HEK293 (cell line): ENCODE data around the gene NDUFS7.
"Not testable (repeated sequence)": the region's sequence is repeated elsewhere in the genome, so short reads cannot be mapped to it uniquely, and the experiment has no call there.

ENCODE experiments used
- CTCF ChIA-PET: fragments of 350-600 bp; formaldehyde crosslinking; extraction: SDS; loops from one replicate; lab custom pipeline; 2021; ENCODE audit warnings: antibody characterized with exemption; lab: Yijun Ruan, JAX
- POLR2A ChIA-PET: fragments of 300-600 bp; formaldehyde crosslinking; extraction: SDS; loops from one replicate; lab custom pipeline; 2020; ENCODE audit warnings: antibody characterized with exemption, inconsistent platforms; lab: Yijun Ruan, JAX
- H3K27ac ChIP-seq: fragments of 200-500 bp; sonication (Bioruptor generic); 2 replicates; pipeline ENCODE4 v1.5.1; 2014; ENCODE audit warnings: low read depth, low read length, control low read depth, inconsistent platforms; ENCODE audit errors: extremely low read depth
- H3K36me3 ChIP-seq, 2 experiments: fragments of 200-500 bp in 1 of 2; sonication (Bioruptor generic) in 1 of 2; 1 replicate in 1 of 2; 2 replicates in 1 of 2; pipeline ENCODE4 v1.5.1; 2014 to 2017; ENCODE audit warnings: inconsistent platforms in 2 of 2, low read length in 2 of 2; ENCODE audit not compliant: control insufficient read depth in 2 of 2, insufficient read depth in 1 of 2
- H3K4me1 ChIP-seq: fragments of 200-500 bp; sonication (Bioruptor generic); 2 replicates; pipeline ENCODE4 v1.5.1; 2014; ENCODE audit warnings: mild to moderate bottlenecking, low read length, inconsistent platforms; ENCODE audit not compliant: control insufficient read depth, insufficient read depth
- H3K4me3 ChIP-seq: 2 replicates; pipeline ENCODE4 v1.5.1; 2011; ENCODE audit warnings: low read depth, mild to moderate bottlenecking, control low read depth, low read length, moderate library complexity
- H3K9me3 ChIP-seq: fragments of 200-500 bp; sonication (Bioruptor generic); 2 replicates; pipeline ENCODE4 v1.5.1; 2014; ENCODE audit warnings: low read depth, low read length, inconsistent platforms; ENCODE audit not compliant: control insufficient read depth, insufficient read depth
- KLF1 ChIP-seq: fragments of 450-650 bp; formaldehyde crosslinking; IDR thresholded peaks from 2 replicates; pipeline ENCODE4 v1.5.1; 2016; ENCODE audit warnings: missing biosample characterization, missing genetic modification characterization
- KLF16 ChIP-seq: fragments of 450-650 bp; formaldehyde crosslinking; IDR thresholded peaks from 2 replicates; pipeline ENCODE4 v1.5.1; 2017; ENCODE audit warnings: missing biosample characterization, missing genetic modification characterization
- KLF17 ChIP-seq: fragments of 450-650 bp; formaldehyde crosslinking; IDR thresholded peaks from 2 replicates; pipeline ENCODE4 v1.5.1; 2016; ENCODE audit warnings: missing biosample characterization, missing genetic modification characterization
- KLF8 ChIP-seq: fragments of 450-650 bp; formaldehyde crosslinking; IDR thresholded peaks from 2 replicates; pipeline ENCODE4 v1.5.1; 2016; ENCODE audit warnings: missing biosample characterization, missing genetic modification characterization
- REST ChIP-seq: fragments of 450-650 bp; formaldehyde crosslinking; IDR thresholded peaks from 2 replicates; pipeline ENCODE4 v1.5.1; 2016; ENCODE audit warnings: missing biosample characterization, missing genetic modification characterization
- SP2 ChIP-seq: fragments of 450-650 bp; formaldehyde crosslinking; IDR thresholded peaks from 2 replicates; pipeline ENCODE4 v1.5.1; 2016; ENCODE audit warnings: missing biosample characterization, missing genetic modification characterization
- SP3 ChIP-seq: fragments of 450-650 bp; formaldehyde crosslinking; IDR thresholded peaks from 2 replicates; pipeline ENCODE4 v1.5.1; 2016; ENCODE audit warnings: missing biosample characterization, missing genetic modification characterization
- SP7 ChIP-seq: fragments of 450-650 bp; formaldehyde crosslinking; IDR thresholded peaks from 2 replicates; pipeline ENCODE4 v1.5.1; 2016; ENCODE audit warnings: missing biosample characterization, missing genetic modification characterization
- YY1 ChIP-seq: fragments of 450-650 bp; formaldehyde crosslinking; IDR thresholded peaks from 2 replicates; pipeline ENCODE4 v1.5.1; 2018; ENCODE audit warnings: missing biosample characterization, missing genetic modification characterization
- ZBTB11 ChIP-seq: fragments of 450-650 bp; formaldehyde crosslinking; conservative IDR thresholded peaks from 2 replicates; pipeline ENCODE4 v1.5.1; 2016; ENCODE audit warnings: low read depth, missing biosample characterization, missing genetic modification characterization
- ZBTB21 ChIP-seq: fragments of 450-650 bp; formaldehyde crosslinking; IDR thresholded peaks from 2 replicates; pipeline ENCODE4 v1.5.1; 2017; ENCODE audit warnings: missing biosample characterization, missing genetic modification characterization
- ZBTB26 ChIP-seq: fragments of 450-650 bp; formaldehyde crosslinking; optimal IDR thresholded peaks from 2 replicates; pipeline ENCODE3; 2016; ENCODE audit warnings: missing biosample characterization, mild to moderate bottlenecking, missing genetic modification characterization
- ZBTB7A ChIP-seq: fragments of 450-650 bp; formaldehyde crosslinking; IDR thresholded peaks from 2 replicates; pipeline ENCODE4 v1.5.1; 2016; ENCODE audit warnings: low read depth, missing biosample characterization, missing genetic modification characterization
- ZEB2 ChIP-seq: fragments of 450-650 bp; formaldehyde crosslinking; IDR thresholded peaks from 2 replicates; pipeline ENCODE4 v1.5.1; 2016; ENCODE audit warnings: missing biosample characterization, missing genetic modification characterization
- ZFHX2 ChIP-seq: fragments of 450-650 bp; formaldehyde crosslinking; conservative IDR thresholded peaks from 2 replicates; pipeline ENCODE4 v1.5.1; 2016; ENCODE audit warnings: missing biosample characterization, missing genetic modification characterization
- ZIC2 ChIP-seq: fragments of 450-650 bp; formaldehyde crosslinking; IDR thresholded peaks from 2 replicates; pipeline ENCODE4 v1.5.1; 2016; ENCODE audit warnings: missing biosample characterization, missing genetic modification characterization
- ZNF24 ChIP-seq: fragments of 450-650 bp; formaldehyde crosslinking; IDR thresholded peaks from 2 replicates; pipeline ENCODE4 v1.5.1; 2016; ENCODE audit warnings: missing biosample characterization, missing genetic modification characterization
- ZNF324 ChIP-seq: fragments of 450-650 bp; formaldehyde crosslinking; IDR thresholded peaks from 2 replicates; pipeline ENCODE4 v1.5.1; 2016; ENCODE audit warnings: missing biosample characterization, missing genetic modification characterization
- ZNF449 ChIP-seq: fragments of 450-650 bp; formaldehyde crosslinking; IDR thresholded peaks from 2 replicates; pipeline ENCODE4 v1.5.1; 2017; ENCODE audit warnings: missing biosample characterization, mild to moderate bottlenecking, missing genetic modification characterization, moderate library complexity
- ZNF629 ChIP-seq: fragments of 450-650 bp; formaldehyde crosslinking; IDR thresholded peaks from 2 replicates; pipeline ENCODE4 v1.5.1; 2017; ENCODE audit warnings: missing biosample characterization, missing genetic modification characterization
- ZNF76 ChIP-seq: fragments of 450-650 bp; formaldehyde crosslinking; IDR thresholded peaks from 2 replicates; pipeline ENCODE4; 2016; ENCODE audit warnings: low read depth, missing biosample characterization, missing genetic modification characterization, borderline replicate concordance
- ZNF843 ChIP-seq: fragments of 450-650 bp; formaldehyde crosslinking; IDR thresholded peaks from 2 replicates; pipeline ENCODE4 v1.5.1; 2016; ENCODE audit warnings: missing biosample characterization, missing genetic modification characterization

Gene NDUFS7

GRCh38 chr19:1439525-1440417, 56.1 kb downstream of the NDUFS7 start:
- peak overlapping the region; percentile 100 for H3K27ac ChIP-seq
- POLR2A ChIA-PET = interaction anchor here (1.8 kb wide), 1 partner anchor 171 kb away, joined by 7 read pairs; the partner anchor contains the start of gene CIRBP
- H3K36me3 ChIP-seq = peaks cover 15 to 45% of the 10 kb centered on the region in 2 experiments; a peak in 2 of 3 replicates
- CTCF ChIA-PET, H3K9me3 ChIP-seq: not testable (repeated sequence)
- peaks cover 16% of the 10 kb centered on the region for H3K4me1 ChIP-seq
- peak overlapping the region; percentile 92 for H3K4me3 ChIP-seq
- TF ChIP-seq ZNF449 (tag by site-specific recombination) = 0 out of 2 replicates have a peak, but pooled peaks have one; percentile 10
- TF ChIP-seq SP7 (tag by site-specific recombination) = peak; percentile 29; the same call in 1 of the 2 replicates
- TF ChIP-seq ZNF629 (tag by site-specific recombination) = peak; percentile 77
- peak; percentile 12; the same call in 1 of the 2 replicates for TF ChIP-seq ZNF843
- TF ChIP-seq ZFHX2 (tag by site-specific recombination) = peak; percentile 75
- TF ChIP-seq SP2 (tag by site-specific recombination) = peak; percentile 42; the same call in 1 of the 2 replicates
- TF ChIP-seq ZEB2 = peak; percentile 77
- TF ChIP-seq SP3 (tag by site-specific recombination) = 0 out of 2 replicates have a peak, but pooled peaks have one; percentile 14
- peak; percentile 55; the same call in 1 of the 2 replicates for TF ChIP-seq ZBTB7A (tag by site-specific recombination)
- peak; percentile 61 for TF ChIP-seq REST (tag by site-specific recombination)
- peak; percentile 25; the same call in 1 of the 2 replicates for TF ChIP-seq ZIC2
- TF ChIP-seq ZBTB26 (tag by site-specific recombination) = peak; percentile 47
- TF ChIP-seq ZNF324 (tag by site-specific recombination) = 0 out of 2 replicates have a peak, but pooled peaks have one; percentile 23
- TF ChIP-seq YY1 (tag by site-specific recombination) = peak; percentile 32; the same call in 1 of the 2 replicates
- TF ChIP-seq KLF1 (tag by site-specific recombination) = 0 out of 2 replicates have a peak, but pooled peaks have one; percentile 50
- TF ChIP-seq KLF17 (tag by site-specific recombination) = 0 out of 2 replicates have a peak, but pooled peaks have one; percentile 18
- TF ChIP-seq KLF8 (tag by site-specific recombination) = peak; percentile 34; the same call in 1 of the 2 replicates
- TF ChIP-seq KLF16 (tag by site-specific recombination) = peak; percentile 2; the same call in 1 of the 2 replicates
- peak; percentile 40 for TF ChIP-seq ZBTB11 (tag by site-specific recombination)
- TF ChIP-seq ZNF24 (tag by site-specific recombination) = peak; percentile 55; the same call in 1 of the 2 replicates
- TF ChIP-seq ZNF76 (tag by site-specific recombination) = peak; percentile 35; the same call in 1 of the 2 replicates
- peak; percentile 48; the same call in 1 of the 2 replicates for TF ChIP-seq ZBTB21 (tag by site-specific recombination)
